Medulla oblongata (tissue), 1 donor: Measurements from ENCODE around the gene USP9X.
"Not testable (repeated sequence)": the region's sequence is repeated elsewhere in the genome, so short reads cannot be mapped to it uniquely, and the experiment has no call there.

Source experiments
- DNase-seq: peaks from one replicate; pipeline ENCODE4 v3.0.0-alpha.2; 2015; ENCODE audit errors: extremely low spot score

USP9X gene

DNA sequence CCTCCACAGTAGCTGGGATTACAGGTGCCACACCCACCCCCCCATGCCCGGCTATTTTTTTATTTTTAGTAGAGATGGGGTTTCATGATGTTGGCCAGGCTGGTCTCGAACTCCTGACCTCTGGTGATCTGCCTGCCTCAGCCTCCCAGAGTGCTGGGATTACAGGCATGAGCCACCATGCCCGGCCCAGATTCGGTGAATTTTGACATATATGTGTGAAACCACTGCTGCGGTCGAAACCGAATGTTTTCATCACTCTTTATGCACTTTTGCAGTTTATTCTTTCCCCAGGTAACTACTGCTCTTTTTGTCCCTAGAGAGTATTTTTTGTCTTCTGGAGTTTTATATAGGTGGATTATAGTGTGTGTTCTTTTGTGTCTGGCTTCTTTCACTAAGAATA, 101.7 kb downstream of the USP9X start:
- not testable (repeated sequence) for DNase-seq

DNA sequence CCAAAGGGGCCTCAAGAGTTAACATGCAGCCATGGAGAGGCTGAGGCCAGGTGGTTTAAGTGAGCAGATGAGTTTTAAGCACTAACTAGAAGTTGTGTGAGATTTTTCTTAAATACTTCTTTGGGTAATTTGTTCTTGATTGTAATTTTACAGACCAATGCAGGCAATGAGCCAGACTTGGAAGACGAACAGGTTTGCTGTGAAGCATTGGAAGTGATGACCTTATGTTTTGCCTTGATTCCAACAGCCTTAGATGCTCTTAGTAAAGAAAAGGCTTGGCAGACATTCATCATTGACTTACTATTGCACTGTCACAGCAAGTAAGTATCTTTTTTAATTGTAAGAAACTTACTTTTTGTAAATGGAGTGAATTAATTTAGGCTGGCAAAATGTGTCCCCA, 103.9 kb downstream of the USP9X start:
- DNase-seq = no peak

DNA sequence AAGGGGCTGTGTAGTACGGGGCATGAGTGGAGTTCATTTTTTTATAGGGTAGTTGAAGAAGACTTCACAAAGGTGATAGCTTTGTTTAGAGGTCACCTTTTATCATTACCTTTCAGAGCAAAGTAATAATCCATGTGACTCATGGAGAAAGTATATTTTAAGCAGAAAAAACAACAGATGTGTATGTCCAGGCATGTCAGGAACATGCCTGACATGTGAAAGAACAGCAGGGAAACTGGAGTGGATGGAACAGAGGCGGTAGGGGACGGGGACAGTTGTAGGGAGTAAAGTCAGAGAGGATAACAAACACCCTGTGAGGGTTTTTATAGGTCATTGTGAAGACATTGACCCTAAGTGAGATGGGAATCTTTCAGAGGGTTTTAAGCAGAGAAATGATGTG, 107.6 kb downstream of the USP9X start:
- DNase-seq = no peak

DNA sequence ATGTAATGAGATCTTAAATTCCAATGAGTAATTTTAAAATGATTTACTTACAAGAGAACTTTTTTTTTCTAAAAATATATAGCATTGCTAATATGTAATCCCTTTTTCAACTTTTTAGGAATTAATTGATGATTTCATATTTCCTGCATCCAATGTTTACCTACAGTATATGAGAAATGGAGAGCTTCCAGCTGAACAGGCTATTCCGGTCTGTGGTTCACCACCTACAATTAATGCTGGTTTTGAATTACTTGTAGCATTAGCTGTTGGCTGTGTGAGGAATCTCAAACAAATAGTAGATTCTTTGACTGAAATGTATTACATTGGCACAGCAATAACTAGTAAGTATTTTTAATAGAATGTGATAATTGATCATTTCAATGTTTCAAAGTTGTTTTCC, 113.2 kb downstream of the USP9X start:
- no peak for DNase-seq

DNA sequence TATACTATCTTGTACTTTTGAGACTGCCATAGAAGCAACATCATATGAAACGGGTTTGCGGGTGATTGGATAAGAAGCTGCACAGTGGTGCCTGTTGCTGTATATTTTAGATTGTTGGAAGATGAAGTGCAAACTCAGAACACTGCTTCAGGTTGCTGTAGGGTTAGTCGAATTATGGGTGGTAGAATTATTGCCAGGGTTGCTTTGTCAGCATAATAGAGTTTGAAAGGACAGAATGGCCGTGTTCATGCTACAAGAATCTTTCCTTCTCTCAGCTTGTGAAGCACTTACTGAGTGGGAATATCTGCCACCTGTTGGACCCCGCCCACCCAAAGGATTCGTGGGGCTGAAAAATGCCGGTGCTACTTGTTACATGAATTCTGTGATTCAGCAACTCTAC, 115.5 kb downstream of the USP9X start:
- no peak for DNase-seq

DNA sequence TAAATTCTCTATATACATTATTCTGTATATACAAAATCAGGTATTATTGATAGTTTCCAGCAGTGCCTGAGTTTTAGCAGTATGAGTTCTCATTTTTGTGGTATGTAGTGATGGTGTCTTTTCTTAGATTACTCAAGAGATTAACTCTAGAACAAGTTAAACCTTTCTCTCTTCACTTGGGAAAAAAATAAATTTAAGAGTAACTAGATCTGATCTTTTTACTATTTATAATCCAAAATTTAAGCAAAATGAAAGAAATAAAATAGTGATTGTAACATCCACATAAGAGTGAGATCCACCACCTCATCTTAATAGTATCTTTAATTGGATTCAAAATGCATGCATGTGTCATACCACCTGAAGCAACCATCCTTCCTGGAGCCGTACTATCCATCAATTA, 124.6 kb downstream of the USP9X start:
- no peak for DNase-seq

DNA sequence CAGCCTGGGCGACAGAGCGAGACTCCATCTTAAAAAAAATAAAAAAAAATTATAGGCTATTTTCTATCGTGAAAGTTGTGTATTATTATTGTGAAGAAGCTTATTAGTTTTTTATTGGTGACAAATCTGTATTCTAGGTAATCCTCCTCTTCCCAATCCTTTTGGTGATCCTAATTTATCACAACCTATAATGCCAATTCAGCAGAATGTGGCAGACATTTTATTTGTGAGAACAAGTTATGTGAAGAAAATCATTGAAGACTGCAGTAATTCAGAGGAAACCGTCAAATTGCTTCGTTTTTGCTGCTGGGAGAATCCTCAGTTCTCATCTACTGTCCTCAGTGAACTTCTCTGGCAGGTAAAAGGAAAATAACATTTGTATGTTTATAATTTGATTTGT, 139.4 kb downstream of the USP9X start:
- no peak for DNase-seq

DNA sequence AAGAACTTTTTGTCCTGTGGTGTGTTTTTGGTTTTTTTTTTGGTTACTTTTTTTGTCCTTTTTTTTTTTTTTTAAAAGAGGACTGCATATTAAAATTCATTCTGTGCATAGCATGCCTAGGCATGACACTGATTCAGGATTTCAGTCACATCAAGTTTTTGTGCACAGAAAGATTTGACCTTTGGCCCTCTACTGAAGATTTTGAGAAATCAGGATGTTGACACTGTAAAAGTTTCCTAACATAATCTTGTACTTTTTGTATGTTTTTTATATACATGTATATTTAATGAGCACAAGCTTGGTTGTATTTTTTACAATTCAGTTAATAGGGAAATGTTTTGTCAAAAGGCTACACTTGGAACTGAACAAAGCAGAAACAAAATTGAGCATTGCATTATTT, 148.7 kb downstream of the USP9X start:
- DNase-seq = no peak

DNA sequence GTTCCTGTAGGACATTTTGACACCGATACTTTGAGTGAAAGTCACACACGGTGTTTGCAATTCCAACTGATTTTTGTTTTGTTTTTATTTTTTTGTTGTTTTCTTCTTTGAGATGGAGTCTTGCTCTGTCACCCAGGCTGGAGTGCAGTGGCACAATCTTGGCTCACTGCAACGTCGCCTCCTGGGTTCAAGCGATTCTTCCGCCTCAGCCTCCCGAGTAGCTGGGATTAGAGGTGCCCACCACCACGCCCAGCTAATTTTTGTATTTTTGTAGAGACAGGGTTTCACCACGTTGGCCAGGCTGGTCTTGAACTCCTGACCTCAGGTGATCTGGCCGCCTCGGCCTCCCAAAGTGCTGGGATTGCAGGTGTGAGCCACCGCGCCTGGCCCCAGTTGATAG, 149.2 kb downstream of the USP9X start:
- DNase-seq = not testable (repeated sequence)

DNA sequence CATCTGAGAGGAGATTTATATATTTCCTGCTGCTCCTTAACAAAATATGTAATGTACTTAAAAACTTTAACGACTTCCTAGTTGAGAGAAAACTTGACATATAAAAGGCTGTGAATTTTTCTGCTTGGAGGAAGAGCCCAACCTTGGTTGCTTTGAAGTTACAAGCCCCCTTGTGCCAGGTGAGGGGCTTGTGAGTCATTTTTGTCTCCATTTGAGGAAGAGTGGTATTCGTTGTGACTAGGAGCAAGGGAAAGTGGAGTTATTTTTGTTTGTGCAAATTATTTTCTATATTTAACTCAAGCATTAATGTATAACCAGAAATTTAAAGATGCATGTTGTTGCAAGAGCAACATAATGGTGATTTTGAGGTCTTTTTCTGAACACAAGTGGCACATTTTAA, 149.7 kb downstream of the USP9X start:
- DNase-seq = no peak

DNA sequence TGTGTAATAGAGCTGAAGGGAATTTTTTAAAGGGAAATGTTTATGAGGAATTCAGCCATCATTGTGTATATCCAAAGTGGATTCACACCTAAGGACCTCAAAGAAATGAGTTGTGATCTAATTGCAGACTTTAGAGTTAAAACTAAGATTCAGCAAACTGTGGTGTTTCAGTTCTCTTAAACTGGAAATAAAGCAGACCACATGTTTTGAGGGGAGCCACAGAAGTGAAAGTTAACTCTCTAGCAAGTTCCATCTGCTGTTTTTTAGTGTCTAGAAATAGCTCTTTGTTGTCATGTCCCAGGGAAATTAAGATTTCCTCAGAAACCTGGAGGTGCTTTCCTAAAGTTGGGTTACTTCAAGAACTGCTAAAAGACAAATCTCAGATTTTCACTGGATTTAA, 151.4 kb downstream of the USP9X start:
- DNase-seq = peak; percentile 63

DNA sequence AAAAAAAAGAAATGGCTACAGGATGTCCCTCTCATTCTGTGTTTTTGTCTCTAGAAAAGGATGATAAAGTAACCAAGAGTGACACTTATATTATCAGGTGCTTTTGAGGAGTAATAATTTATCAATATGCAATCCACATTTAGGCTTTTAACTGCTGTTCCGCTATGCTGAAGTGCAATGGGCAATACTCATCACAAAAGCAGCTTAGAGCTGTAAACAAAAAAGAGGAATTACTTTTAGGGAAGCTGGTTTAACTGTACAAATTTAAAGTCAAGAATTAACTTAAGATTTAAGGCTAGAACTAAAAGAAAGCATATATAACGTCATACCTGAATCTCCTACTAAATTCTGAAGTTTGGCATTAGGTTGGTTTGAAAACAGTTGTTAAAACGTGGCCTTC, 155.3 kb downstream of the USP9X start:
- peak; percentile 15 for DNase-seq

DNA sequence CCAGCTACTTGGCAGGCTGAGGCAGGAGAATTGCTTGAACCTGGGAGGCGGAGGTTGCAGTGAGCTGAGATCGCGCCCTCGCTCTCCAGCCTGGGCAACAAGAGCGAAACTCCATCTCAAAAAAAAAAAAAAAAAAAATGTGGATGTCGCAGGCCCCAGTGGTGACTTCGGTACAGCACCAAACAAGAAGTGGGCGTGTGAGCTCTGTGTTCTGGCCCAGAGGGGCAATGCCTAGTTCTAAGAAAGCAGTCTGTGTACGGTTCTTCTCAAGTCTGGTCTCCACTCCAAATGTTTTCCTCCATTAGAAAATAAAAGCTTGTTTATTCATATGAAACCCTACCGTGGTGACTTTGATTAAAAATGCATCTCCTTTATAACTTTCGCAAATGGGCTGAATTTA, 156.7 kb downstream of the USP9X start:
- no peak for DNase-seq

DNA sequence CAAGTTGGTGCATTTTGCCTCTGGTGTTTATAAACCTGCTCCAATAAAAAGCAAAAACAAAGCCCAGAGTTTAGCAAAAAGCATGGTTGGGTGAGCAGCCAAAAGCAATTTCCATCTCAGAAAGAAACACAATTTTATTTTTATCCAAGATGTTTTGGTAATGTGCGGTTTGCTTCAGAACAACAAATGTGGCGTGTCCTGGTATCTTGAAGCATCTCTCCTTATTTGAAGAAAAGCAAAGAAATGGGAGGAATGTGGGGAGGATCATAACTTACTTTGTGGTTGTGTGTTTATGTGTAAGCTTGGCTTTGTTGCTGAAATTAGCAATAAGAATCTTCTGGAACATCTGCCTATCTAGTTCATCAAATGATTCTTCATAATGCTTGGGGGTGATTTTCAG, 160.4 kb downstream of the USP9X start:
- no peak for DNase-seq

DNA sequence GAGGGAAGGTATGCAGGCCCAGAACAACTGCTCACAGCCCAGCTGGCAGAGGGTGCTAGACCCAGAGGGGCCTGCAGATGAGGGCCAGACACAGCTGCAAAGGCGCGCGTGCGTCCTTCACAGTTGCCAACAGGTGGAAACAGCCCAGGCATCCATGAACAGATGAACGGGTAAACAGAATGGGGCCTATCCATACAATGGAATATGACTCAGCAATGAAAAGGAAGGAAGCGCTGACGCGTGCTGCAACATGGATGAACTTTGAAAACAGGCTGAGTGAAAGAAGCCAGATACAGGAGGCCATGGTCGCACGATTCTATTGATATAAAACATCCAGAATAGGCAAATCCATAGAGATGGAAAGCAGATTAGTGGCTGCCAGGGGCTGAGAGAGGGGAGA, 165.6 kb downstream of the USP9X start:
- no peak for DNase-seq

DNA sequence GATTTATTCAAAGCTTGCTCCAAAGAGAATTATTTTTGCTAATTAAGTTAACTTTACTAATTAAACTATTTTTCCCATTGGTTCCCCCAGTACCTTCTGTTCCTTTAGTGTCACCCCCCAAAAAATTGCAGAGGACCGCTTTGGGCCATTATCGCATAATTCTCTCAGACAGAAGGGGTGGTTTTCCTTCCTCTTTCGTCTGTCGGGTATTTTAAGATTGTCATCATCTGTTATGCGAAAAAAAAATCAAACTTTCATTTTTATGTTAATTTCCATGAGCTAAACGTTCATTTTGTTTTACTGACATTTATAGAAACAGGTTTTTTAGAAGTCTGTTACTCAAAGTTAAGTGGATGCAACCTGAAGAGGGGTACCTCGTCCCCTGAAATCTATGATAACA, 172.6 kb downstream of the USP9X start:
- DNase-seq = no peak

DNA sequence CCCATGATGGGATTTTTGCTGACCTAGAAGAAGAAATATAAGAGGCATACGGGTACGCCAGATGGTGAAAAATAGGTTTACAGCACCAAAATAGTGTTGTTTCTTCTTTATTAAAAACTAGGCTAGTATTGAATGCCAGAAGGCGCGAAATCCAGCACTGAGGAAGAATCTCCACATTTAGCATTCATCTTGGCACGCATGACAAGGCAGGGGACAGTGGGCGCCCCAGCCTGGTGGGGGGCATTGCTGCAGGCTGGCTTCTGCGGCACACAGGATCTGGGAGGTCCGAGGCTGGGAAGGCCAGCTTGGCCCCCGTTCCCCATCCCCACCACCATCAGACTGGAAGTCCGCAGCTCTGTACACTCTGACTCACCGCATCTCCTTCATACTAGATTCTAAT, 173.0 kb downstream of the USP9X start:
- no peak for DNase-seq

DNA sequence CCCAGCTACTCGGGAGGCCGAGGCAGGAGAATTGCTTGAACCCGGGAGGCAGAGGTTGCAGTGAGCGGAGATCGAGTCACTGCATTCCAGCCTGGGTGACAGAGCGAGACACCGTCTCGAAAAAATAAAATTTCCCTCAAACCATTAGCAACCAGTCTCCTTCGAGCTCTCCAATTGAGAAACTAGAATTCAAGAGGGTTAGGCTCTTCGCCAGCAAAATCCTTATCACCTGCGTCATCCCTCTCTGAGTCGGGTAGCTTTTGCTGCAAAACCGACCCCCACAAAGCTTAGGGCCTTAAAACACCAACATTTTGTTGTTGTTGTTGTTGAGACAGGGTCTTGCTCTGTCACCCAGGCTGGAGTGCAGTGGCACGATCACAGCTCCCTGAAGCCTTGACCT, 173.6 kb downstream of the USP9X start:
- DNase-seq = no peak

DNA sequence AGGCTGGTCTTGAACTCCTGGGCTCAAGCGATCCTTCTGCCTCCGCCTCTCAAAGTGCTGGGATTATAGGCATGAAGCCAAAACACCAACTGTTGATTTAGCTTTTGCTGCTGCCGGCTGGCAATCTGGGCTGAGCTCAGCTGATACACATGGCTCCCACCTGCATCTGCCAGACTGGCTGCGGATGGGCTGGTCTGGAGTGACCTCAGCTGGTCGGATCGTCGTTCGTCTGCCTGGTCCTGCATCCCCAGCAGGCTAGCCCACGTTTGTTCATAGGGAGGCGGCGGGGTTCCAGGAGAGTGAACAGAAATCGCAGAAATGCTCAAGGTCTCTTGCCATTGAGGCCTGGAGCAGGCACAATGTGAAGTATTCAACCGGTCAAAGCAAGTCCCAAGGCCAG, 174.3 kb downstream of the USP9X start:
- no peak for DNase-seq

DNA sequence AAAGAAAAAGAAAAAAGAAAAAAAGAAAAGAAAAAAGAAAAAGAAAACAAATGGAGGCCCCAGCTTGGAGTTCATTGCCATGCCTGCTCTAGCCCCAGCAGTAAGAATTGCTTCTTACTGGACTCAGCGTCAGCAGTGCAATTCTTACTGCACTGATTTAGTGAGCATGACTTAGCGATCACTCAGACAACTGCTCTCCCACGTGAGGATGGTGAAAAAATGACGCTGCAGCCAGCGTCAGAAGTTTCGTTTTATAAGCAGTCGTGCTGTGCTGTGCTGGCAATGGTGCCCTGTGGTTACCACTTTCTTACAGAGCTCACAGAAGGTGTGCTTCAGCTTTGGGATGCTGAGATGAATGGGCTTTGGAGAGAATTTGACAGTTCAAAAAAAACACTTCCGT, 180.4 kb downstream of the USP9X start:
- peak; percentile 61 for DNase-seq

DNA sequence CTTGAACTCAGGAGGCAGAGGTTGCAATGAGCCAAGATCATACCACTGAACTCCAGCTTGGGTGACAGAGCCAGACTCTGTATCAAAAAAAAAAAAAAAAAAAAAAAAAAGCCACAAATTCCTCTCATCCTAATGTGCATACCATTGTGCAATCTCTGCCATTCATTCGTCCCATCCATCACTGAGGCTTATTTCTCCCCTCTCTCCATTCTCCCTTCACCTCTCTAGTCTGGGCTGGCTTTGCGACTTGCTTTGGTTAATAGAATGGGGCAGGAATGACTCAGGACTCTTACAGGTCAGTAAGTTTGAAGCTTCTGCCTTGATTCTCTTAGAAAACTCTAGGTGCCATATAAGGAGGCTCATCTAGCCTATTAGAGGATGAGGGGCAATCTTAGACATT, 188.4 kb downstream of the USP9X start:
- no peak for DNase-seq

DNA sequence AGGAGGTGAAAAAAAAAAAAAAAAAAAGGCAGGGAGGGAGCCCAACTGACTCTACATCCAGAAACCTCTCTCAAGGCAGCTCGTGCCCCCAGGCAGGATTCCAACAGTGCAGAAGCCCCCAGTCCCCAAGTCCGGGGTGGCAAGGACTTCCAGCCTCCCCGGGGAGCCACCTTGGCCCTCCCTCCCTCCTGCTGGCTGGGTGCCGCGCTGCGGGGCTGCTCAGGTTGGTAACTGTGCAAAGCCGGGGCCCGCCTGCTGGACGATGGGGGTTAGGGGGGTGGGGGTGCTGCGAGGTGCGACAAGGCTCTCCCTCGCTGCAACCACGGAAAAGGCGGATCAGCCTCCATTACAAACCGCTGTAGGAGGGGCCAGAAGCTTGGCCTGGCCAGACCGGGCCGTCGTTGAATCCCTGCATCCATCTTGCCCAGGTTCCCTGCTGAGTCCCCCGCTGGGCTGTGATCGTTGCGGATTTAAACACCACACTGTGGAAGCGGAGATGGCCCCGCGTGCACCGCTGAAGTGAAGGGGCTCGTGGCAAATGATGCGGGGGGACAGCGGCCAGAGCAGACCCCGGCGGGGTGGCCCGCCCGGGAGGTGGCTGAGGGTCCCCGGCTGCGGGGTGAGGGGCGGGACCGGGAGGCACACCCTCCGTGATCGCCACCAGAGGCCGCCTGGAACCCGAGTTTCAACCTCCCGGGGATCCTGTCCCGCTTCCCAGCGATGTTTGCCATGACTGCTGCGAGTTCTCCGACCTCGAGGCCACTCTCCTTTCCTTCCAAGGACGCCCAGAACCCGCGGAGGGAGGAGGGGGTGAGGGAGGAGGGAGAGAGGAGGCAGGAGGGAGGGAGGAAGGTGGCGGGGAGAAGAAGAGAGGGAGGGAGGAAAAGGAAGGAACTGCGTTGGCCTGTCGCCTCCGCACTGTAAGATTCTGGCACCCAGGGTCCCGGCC, 190.7 kb downstream of the USP9X start:
- peak; percentile 74 for DNase-seq

DNA sequence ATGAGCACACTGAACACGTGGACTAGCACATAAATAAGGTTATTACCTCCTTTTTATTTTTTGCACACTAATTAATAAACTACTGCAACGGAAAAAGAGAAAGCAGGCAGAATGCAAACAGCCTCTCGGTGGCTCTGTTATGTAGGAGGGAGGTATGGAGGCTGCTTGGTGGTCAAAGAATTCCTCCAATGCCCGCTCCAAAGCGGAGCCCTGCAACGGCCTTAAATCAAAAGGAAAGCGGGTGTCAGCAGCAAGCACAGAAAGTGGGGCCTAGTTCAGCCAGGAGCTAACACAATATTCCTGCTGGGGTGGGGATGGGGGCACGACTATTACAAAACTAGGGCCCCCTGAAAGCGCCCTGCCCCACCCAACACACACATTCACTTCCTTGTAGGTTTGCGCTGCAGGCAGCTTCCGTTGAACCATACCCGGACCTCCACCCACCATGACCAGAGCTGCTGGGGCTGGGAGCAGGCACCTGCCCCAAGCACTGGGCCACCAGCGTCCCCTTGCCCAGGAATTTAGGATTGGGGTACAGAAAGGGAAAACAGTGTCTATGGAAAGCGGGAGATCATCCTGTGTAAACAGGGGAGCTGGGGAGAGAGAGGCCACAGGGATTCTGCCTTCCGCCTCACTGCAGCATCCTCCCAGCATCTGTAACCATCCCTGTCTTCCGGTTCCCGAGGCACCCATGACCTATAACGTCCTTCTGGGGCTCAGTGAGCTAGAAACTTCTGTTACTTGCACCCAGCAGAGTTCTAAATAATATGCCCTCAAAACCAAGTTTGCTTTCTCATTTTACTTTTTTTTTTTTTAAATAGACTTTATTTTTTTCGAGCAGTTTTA, 191.6 kb downstream of the USP9X start:
- DNase-seq = no peak
